CD4-positive, CD25-positive, alpha-beta regulatory T cell (primary cell): ENCODE data around the gene ANKRD33B. TPM values are rescaled to one million over a fixed set of nuclear protein-coding genes. Genes with fewer than 3 reads are reported as not detected.
A peak's percentile ranks its signal among the peaks of the same experiment; 100 is the strongest.
"Not testable (repeated sequence)": the region's sequence is repeated elsewhere in the genome, so short reads cannot be mapped to it uniquely, and the experiment has no call there.

Source experiments
- ATAC-seq, 2 donors: fragments of 150-1000 bp; cut with Tn5 transposase; one replicate each; pipeline ENCODE4 v1.10.0; 2021; ENCODE audit warnings: low read depth in 2 of 2, moderate number of reproducible peaks in 2 of 2, moderate library complexity in 1 of 2
- DNase-seq, 3 donors: peaks; one replicate each; pipeline versions ENCODE4 v3.0.0 to v3.0.0-alpha.2; 2012 to 2022; ENCODE audit warnings: mixed read lengths in 1 of 3
- H3K27ac ChIP-seq: one replicate; pipeline ENCODE4 v1.7.0; 2013; ENCODE audit warnings: mild to moderate bottlenecking, low read length; ENCODE audit not compliant: insufficient read depth, poor library complexity, severe bottlenecking
- H3K27me3 ChIP-seq: one replicate; pipeline ENCODE4 v1.7.0; 2013; ENCODE audit warnings: low read length; ENCODE audit not compliant: control insufficient read depth, insufficient read depth
- H3K36me3 ChIP-seq: one replicate; pipeline ENCODE4 v1.7.0; 2013; ENCODE audit warnings: mild to moderate bottlenecking, low read length, moderate library complexity; ENCODE audit not compliant: control insufficient read depth, insufficient read depth
- H3K4me1 ChIP-seq: 2 replicates; pipeline ENCODE4 v1.7.0; 2013; ENCODE audit warnings: mild to moderate bottlenecking, low read length; ENCODE audit not compliant: insufficient read depth, control insufficient read depth, poor library complexity, severe bottlenecking
- H3K4me3 ChIP-seq: one replicate; pipeline ENCODE4 v1.7.0; 2013; ENCODE audit warnings: low read depth, mild to moderate bottlenecking, low read length, moderate library complexity
- H3K9me3 ChIP-seq, 2 experiments: 1 replicate in 1 of 2; 2 replicates in 1 of 2; pipeline ENCODE4 v1.7.0; 2013; ENCODE audit warnings: low read length in 2 of 2, mild to moderate bottlenecking in 1 of 2, moderate library complexity in 1 of 2; ENCODE audit not compliant: control insufficient read depth in 2 of 2
- H3K27ac Mint-ChIP-seq, 3 donors: one replicate each; pipeline ENCODE4 v1.8.0; 2020 to 2022; ENCODE audit warnings: mild to moderate bottlenecking in 3 of 3, mixed read lengths in 3 of 3, moderate library complexity in 2 of 3
- H3K27me3 Mint-ChIP-seq: one replicate; pipeline ENCODE4 v1.8.0; 2022; ENCODE audit warnings: mild to moderate bottlenecking, mixed read lengths
- H3K36me3 Mint-ChIP-seq: one replicate; pipeline ENCODE4 v1.8.0; 2020; ENCODE audit warnings: mixed read lengths
- H3K4me1 Mint-ChIP-seq, 4 donors: one replicate each; pipeline ENCODE4 v1.8.0; 2020 to 2022; ENCODE audit warnings: mixed read lengths in 4 of 4, mild to moderate bottlenecking in 1 of 4
- H3K4me3 Mint-ChIP-seq, 4 donors: one replicate each; pipeline ENCODE4 v1.8.0; 2020 to 2022; ENCODE audit warnings: mild to moderate bottlenecking in 4 of 4, mixed read lengths in 4 of 4, moderate library complexity in 3 of 4
- H3K9me3 Mint-ChIP-seq, 7 donors: one replicate each; pipeline ENCODE4 v1.8.0; 2020 to 2022; ENCODE audit warnings: mixed read lengths in 7 of 7, mild to moderate bottlenecking in 3 of 7, moderate library complexity in 2 of 7
- polyA plus RNA-seq, 4 donors: library from polyadenylated mRNA; unstranded; fragments of 300-500 nt; fragmentation: Illumina TruSeq; gene quantifications; one replicate each; pipeline ENCODE4 v1.2.3, GENCODE V29; 2021
- total RNA-seq: library from RNA; stranded (reverse); gene quantifications from one replicate; pipeline ENCODE4 v1.2.3, GENCODE V29; 2022

The ANKRD33B gene
- 6.6 TPM for total RNA-seq
- under 1 TPM; 0.25 to 0.35 (median 0.32) TPM for polyA plus RNA-seq

DNA sequence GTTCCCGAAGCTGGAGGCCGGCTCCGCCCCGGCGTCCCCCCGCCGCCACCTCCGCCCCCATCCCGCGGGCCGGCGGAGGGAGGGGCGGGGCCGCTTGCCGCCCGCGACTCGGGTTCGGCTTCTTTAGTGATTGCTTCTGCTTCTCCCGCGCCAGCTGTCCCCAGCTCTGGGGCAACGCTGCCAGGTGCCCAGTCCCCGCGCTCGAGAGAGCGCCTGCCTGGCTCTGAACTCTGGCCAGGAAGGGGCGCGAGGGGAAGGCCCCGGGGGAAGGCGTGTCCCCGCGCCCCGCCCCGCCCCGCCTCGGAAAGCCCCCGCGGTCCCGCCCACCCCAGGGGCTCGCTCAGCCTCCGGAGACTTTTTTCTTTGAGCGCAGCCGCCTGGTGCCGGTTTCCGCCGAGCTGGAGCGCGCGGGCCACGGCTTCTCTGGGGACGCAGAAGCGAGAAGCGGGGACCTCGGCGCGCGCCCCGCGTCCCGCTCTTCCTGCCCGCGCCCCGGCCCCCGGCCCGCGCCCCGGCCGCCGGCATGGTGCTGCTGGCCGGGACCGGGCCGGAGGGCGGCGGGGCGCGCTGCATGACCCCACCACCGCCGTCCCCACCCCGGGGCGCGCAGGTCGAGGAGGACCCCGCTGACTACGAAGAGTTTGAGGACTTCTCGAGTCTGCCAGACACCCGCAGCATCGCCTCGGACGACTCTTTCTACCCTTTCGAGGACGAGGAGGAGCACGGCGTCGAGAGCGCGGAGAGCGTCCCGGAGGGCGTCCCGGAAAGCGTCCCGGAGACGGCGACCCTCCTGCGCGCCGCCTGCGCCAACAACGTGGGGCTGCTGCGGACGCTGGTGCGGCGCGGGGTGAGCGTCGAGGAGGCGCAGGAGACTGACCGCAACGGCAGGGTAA lies at the start of gene ANKRD33B:
Gene ANKRD33B (plus strand): TSS at position 126 of the 893 bp plus-strand sequence. CDS start 398 bp downstream, at position 524.
- Histone ChIP-seq H3K27me3 (peaks cover 4% of the 10 kb centered on the region), H3K9me3 (no peaks in the 10 kb centered on the region), H3K4me3 (peak within 1 kb of the TSS; percentile 26), H3K4me1 (peaks cover 28% of the 10 kb centered on the region), H3K27ac (peak within 1 kb of the TSS; percentile 74), H3K36me3 (no peaks in the 10 kb centered on the region)
- peaks cover 13 to 33% (median 19%) of the 10 kb centered on the region in 4 donors for H3K4me1 Mint-ChIP-seq
- H3K9me3 Mint-ChIP-seq: no peaks in the 10 kb centered on the region
- DNase-seq (peak; percentile 73 to 88 (median 77)), ATAC-seq (peak; percentile 81)
- H3K27ac Mint-ChIP-seq: peak within 1 kb of the TSS in 1 of 3 donors; percentile 43
- H3K27me3 Mint-ChIP-seq: peaks cover 20% of the 10 kb centered on the region
- peak within 1 kb of the TSS; percentile 90 to 99 (median 93) for H3K4me3 Mint-ChIP-seq
- H3K36me3 Mint-ChIP-seq: no peaks in the 10 kb centered on the region

DNA sequence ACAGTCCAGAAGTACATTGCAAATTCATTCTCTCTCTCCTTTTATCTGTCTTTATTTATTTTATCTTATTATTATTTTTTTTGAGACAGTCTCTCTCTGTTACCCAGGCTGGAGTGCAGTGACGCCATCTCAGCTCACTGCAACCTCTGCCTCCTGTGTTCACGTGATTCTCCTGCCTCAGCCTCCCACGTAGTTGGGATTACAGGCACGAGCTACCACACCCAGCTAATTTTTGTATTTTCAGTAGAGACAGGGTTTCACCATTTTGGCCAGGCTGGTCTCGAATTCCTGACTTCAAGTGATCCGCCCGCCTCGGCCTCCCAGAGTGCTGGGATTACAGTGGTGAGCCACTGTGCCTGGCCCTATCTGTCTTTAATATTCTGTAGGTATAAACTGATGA lies 49.3 kb upstream of the ANKRD33B start:
- H3K27ac Mint-ChIP-seq, DNase-seq, H3K27ac ChIP-seq, H3K36me3 ChIP-seq, H3K4me1 ChIP-seq, H3K4me3 ChIP-seq, H3K4me3 Mint-ChIP-seq, ATAC-seq, H3K9me3 Mint-ChIP-seq, H3K9me3 ChIP-seq, H3K27me3 ChIP-seq, H3K4me1 Mint-ChIP-seq, H3K36me3 Mint-ChIP-seq: not testable (repeated sequence)
- H3K27me3 Mint-ChIP-seq: peaks cover 28% of the 10 kb centered on the region

DNA sequence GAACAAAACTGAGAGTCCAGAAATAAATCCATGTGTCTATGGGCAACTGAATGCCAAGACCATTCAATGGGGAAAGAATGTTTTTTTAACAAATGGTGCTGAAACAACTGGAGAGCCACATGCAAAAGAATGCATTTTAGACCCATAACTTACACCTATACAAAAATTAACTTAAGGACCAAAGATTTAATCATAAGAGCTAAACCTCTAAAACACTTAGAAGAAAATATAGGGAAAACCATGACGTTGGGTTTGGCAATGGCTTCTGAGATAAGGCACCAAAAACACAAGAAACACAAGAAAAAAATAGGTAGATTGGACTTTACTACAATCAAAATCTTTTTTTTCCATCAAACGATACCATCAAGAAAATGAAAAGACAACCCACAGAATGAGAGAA lies 48.4 kb upstream of the ANKRD33B start:
- peaks cover 1% of the 10 kb centered on the region for H3K27me3 ChIP-seq
- peaks cover 0 to 4% (median 0%) of the 10 kb centered on the region in 4 donors for H3K4me1 Mint-ChIP-seq
- H3K27ac Mint-ChIP-seq: no peak overlapping the region
- peaks cover 25% of the 10 kb centered on the region for H3K27me3 Mint-ChIP-seq
- H3K9me3 ChIP-seq: no peaks in the 10 kb centered on the region
- DNase-seq: no peak
- no peak overlapping the region for H3K27ac ChIP-seq
- no peaks in the 10 kb centered on the region for H3K4me1 ChIP-seq
- no peak overlapping the region for H3K4me3 ChIP-seq
- no peaks in the 10 kb centered on the region for H3K36me3 Mint-ChIP-seq
- no peak overlapping the region for H3K4me3 Mint-ChIP-seq
- no peak for ATAC-seq
- H3K9me3 Mint-ChIP-seq: peaks cover 0 to 2% (median 0%) of the 10 kb centered on the region in 7 donors
- H3K36me3 ChIP-seq: no peaks in the 10 kb centered on the region

DNA sequence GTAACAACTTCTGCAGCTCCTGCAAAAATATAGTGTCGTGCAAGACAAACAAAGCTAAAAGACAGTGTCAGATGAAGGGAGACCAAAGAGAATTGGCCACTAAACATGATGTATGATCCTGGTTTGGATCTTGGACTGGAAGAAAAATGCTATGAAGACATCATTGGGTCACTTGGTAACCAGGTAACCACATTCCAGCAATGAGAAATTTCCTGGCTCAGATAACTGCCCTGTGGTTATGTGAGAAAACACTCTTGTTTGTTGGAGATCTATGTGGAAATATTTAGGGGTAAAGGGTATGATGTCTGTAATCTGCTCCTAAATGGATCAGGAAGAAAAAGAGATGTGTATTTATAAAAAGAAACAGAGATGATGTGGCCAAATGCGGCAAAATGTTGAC lies 45.5 kb upstream of the ANKRD33B start:
- ATAC-seq: no peak
- no peaks in the 10 kb centered on the region for H3K36me3 ChIP-seq
- H3K4me3 ChIP-seq: no peak overlapping the region
- Mint-ChIP-seq H3K27me3 (peaks cover 14% of the 10 kb centered on the region), H3K36me3 (peaks cover 11% of the 10 kb centered on the region), H3K4me3 (no peak overlapping the region), H3K9me3 (peaks cover 0 to 5% (median 2%) of the 10 kb centered on the region in 7 donors), H3K4me1 (peaks cover 0 to 4% (median 0%) of the 10 kb centered on the region in 4 donors), H3K27ac (no peak overlapping the region)
- no peak for DNase-seq
- no peak overlapping the region for H3K27ac ChIP-seq
- H3K4me1 ChIP-seq: no peaks in the 10 kb centered on the region
- peaks cover 1% of the 10 kb centered on the region for H3K27me3 ChIP-seq
- no peaks in the 10 kb centered on the region for H3K9me3 ChIP-seq

DNA sequence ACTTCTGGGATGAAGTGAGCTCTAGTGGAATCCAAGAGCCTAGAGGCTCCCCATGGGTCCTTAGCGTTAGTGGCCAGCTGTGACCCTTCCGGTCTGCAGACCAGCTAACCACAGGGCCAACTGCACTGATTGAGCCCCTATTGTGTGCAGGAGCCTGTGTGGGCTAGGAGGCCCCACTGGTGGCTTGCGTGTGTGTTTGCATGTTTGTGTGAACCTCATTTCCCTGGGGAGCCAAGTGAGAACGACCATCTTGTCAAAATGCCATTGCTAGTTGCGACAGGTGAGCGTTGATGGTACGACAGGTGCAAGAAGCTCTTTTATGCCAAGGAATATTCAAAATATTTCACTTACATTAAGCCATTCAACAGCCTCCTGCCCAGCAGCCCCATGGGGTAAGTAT lies 44.1 kb upstream of the ANKRD33B start:
- peaks cover 11% of the 10 kb centered on the region for H3K36me3 Mint-ChIP-seq
- Histone ChIP-seq H3K9me3 (no peaks in the 10 kb centered on the region), H3K27me3 (peaks cover 1% of the 10 kb centered on the region), H3K4me1 (no peaks in the 10 kb centered on the region), H3K4me3 (no peak overlapping the region), H3K27ac (no peak overlapping the region), H3K36me3 (no peaks in the 10 kb centered on the region)
- H3K27me3 Mint-ChIP-seq: peaks cover 14% of the 10 kb centered on the region
- ATAC-seq (no peak), DNase-seq (no peak)
- peaks cover 0 to 4% (median 0%) of the 10 kb centered on the region in 4 donors for H3K4me1 Mint-ChIP-seq
- peaks cover 0 to 6% (median 2%) of the 10 kb centered on the region in 7 donors for H3K9me3 Mint-ChIP-seq
- H3K4me3 Mint-ChIP-seq: no peak overlapping the region
- no peak overlapping the region for H3K27ac Mint-ChIP-seq

DNA sequence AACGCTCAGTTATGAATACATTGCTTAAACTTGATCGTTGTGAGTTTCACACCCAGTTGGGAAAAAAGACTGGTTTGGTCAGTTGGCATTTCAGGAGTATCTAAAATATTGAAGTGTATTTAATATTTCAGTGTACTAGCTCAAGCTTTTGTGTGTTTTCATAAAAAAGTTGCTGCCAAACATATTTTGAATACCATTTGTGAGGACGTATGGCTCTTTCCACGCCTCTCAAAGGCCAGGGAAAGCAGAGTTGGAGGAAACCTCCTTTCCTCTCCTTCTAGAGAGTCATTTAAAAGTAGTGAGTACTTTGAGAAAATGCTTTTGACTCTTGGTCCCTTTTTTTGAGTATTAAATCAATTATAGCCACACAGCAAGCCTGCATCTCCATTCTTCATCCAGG lies 43.2 kb upstream of the ANKRD33B start:
- peaks cover 11% of the 10 kb centered on the region for H3K36me3 Mint-ChIP-seq
- Histone ChIP-seq H3K4me3 (no peak overlapping the region), H3K27ac (no peak overlapping the region), H3K4me1 (no peaks in the 10 kb centered on the region), H3K9me3 (no peaks in the 10 kb centered on the region), H3K27me3 (no peaks in the 10 kb centered on the region), H3K36me3 (no peaks in the 10 kb centered on the region)
- ATAC-seq (no peak), DNase-seq (no peak)
- peaks cover 14% of the 10 kb centered on the region for H3K27me3 Mint-ChIP-seq
- peaks cover 0 to 4% (median 0%) of the 10 kb centered on the region in 4 donors for H3K4me1 Mint-ChIP-seq
- H3K9me3 Mint-ChIP-seq: peaks cover 0 to 6% (median 2%) of the 10 kb centered on the region in 7 donors
- no peak overlapping the region for H3K27ac Mint-ChIP-seq
- H3K4me3 Mint-ChIP-seq: no peak overlapping the region

DNA sequence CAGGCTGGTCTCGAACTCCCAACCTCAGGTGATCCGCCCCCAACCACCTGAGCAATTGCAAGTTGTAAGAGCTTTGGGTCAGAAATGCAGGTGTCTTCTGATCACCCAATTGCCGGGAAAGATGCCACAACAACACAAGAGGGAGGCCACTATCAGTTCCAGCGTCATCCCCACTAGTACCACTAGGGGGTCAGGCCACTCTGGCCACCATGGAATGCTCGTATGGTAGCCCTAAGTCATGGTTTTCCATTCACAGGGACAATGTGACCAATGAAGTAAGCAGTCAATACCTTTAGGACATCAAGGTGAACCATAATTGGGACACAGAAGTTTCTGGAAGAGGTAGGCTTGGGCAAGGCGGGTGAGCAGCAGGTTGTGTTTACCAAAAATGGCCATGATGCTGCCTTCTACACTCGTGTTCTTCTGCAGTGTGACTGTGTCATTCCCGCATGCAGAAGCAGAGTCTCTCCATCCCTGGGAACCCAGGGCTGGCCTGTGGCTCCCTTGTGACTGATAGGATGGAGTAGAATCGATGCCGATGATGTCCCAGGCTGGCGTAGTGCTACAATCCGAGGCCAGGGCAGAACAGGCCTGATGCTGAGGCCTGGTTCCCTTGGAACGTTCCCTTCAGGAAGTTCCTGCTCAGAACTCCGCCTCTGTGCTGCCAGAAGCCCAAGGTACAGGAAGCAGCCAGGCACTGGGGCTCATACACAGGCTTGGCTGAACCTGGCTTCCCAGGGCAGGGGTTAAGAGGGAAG lies 42.2 kb upstream of the ANKRD33B start:
- H3K4me3 Mint-ChIP-seq: no peak overlapping the region
- H3K4me1 Mint-ChIP-seq: peaks cover 0 to 4% (median 0%) of the 10 kb centered on the region in 4 donors
- Histone ChIP-seq H3K9me3 (no peaks in the 10 kb centered on the region), H3K36me3 (no peaks in the 10 kb centered on the region), H3K4me3 (no peak overlapping the region), H3K4me1 (no peaks in the 10 kb centered on the region), H3K27me3 (no peaks in the 10 kb centered on the region), H3K27ac (no peak overlapping the region)
- DNase-seq (no peak), ATAC-seq (no peak)
- peaks cover 11% of the 10 kb centered on the region for H3K36me3 Mint-ChIP-seq
- peaks cover 16% of the 10 kb centered on the region for H3K27me3 Mint-ChIP-seq
- H3K9me3 Mint-ChIP-seq: peaks cover 0 to 6% (median 2%) of the 10 kb centered on the region in 7 donors
- H3K27ac Mint-ChIP-seq: no peak overlapping the region
